ENCODE results near the gene NEO1. TPM values are rescaled to one million over a fixed set of nuclear protein-coding genes. Genes with fewer than 3 reads are reported as not detected.

Gene NEO1
- total RNA-seq, 4 donors from 2014 or later, result 60.2 to 127 (median 115) TPM

DNA sequence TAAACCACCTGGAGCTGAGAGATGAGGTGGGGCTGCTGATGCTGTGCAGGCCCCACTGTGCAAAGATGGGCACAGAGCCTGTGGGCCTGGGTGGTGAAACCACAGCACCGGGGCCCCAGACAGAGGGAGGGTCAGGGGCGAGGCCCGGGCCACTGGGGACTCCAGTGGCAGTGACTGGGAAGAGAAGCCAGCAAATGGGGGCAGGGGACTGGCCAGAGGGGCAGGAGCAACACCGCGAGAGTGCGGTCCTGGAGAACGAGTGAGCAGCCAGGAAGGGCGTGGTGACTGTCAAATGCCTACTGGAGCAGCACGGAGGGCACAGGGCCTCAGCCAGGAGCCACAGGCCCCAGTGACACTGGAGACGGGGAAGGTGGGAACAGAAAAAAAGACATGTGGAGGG is 276.7 kb downstream of the NEO1 start:
- Histone ChIP-seq H3K4me1 (no peaks in the 10 kb centered on the region), H3K4me3 (no peak overlapping the region), H3K27ac (no peak overlapping the region), H3K36me3 (no peaks in the 10 kb centered on the region), H3K9me3 (no peaks in the 10 kb centered on the region), H3K27me3 (no peaks in the 10 kb centered on the region)
- TF ChIP-seq POLR2A (IDR thresholded peaks at IDR 0.05), result no peak
- TF ChIP-seq, protein P1, sequence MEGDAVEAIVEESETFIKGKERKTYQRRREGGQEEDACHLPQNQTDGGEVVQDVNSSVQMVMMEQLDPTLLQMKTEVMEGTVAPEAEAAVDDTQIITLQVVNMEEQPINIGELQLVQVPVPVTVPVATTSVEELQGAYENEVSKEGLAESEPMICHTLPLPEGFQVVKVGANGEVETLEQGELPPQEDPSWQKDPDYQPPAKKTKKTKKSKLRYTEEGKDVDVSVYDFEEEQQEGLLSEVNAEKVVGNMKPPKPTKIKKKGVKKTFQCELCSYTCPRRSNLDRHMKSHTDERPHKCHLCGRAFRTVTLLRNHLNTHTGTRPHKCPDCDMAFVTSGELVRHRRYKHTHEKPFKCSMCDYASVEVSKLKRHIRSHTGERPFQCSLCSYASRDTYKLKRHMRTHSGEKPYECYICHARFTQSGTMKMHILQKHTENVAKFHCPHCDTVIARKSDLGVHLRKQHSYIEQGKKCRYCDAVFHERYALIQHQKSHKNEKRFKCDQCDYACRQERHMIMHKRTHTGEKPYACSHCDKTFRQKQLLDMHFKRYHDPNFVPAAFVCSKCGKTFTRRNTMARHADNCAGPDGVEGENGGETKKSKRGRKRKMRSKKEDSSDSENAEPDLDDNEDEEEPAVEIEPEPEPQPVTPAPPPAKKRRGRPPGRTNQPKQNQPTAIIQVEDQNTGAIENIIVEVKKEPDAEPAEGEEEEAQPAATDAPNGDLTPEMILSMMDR (IDR thresholded peaks at IDR 0.05), result no peak
- peak in 1 of 3 donors; percentile 16 for DNase-seq

DNA sequence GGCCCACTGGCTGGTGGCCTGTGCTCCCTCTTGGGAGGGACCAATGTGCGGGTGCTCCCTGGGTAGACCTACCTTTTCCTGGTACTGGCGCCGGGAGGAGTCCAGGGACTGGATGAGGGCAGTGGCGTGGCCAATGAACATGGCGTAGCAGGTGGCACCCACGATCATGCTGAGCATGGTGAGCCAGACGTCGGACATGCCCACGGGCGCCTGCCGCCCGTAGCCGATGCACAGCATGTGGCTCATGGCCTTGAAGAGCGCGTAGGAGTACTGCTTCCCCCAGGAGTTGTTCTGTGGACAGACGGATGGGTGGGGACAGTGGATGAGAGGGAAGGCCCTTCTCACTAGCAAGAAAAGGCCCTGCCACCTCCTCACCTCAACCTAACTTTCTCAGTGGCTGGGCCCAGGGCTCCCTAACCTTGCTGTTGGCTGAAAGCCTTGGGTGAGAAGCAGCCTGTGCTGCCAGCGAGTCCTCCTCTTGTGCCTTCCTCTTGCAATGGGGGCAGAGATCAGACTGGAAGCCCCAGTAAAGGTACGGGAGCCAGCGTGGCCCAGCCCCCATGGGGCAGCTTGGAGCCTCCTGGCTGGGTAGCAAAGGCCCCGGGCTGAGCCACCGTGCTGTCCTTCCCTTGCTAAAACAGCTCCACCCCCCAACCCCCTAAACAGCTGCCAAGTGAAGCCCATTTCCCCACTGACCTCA is 277.4 kb downstream of the NEO1 start:
- peak in 1 of 3 donors; percentile 46 for DNase-seq
- H3K4me1 ChIP-seq, result no peaks in the 10 kb centered on the region
- no peaks in the 10 kb centered on the region for H3K9me3 ChIP-seq
- H3K27ac ChIP-seq, result no peak overlapping the region
- no peak for TF ChIP-seq POLR2A (IDR thresholded peaks at IDR 0.05)
- TF ChIP-seq, protein P1 (IDR thresholded peaks at IDR 0.05), result no peak
- H3K36me3 ChIP-seq, result no peaks in the 10 kb centered on the region
- no peak overlapping the region for H3K4me3 ChIP-seq
- no peaks in the 10 kb centered on the region for H3K27me3 ChIP-seq

DNA sequence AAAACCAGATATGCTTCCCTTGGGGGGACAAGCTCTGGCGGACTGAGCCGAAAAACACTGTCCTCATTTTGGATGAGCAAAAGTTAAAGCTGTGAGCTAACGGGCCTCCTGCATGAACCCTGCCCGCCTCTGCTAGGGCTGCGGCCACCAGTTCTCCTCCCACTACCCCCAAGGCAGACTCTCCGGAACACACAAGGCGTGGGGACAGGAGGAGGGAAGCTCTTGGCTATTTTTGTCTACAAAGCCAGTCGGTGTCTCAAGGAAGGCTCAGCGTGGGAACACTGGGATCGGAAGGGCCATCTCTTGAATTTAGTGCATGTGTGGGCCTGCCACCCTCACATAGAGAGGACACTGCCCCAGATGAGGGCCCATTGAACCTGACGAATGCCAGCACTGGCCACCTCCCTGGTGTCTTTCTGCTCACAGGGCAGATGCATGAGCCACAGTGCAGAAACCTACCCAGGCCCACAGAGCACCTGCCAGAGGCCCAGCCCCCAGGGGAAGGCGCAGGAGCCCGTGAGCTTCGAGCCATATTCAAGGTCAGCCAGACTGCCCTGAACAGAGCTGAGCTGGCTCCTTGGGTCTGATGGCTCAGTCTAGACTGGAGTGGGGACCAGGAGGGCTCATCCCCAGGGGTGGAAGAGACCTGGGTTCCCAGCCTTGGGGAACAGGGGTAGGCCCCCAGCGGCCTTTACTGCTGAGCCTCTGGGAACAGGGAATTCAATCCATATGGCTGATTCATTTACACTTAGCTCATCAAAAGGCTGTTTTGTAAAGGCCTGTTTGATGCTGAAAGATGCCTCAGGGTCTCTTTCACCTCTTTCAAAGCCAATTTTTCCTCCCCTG is 278.2 kb downstream of the NEO1 start:
- no peaks in the 10 kb centered on the region for H3K4me1 ChIP-seq
- peak in 1 of 3 donors; percentile 22 for DNase-seq

DNA sequence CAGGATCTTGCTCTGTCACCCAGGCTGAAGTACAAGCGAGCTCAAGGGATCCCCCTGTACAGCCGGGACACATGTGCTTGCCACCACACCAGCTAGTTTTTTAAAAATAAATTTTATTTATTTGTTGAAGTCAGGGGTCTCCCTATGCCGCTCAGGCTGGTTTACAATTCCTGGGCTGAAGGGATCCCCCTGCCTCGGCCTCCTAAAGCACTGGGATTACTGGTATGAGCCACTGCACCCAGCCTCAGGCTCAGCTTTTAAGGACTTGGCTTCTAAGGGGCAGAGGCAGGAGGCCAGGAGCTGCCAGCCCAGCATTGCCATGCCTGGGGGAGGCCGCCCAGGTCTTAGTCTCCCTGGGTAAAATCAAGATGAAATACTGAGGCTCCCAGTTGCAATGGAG is 279.2 kb downstream of the NEO1 start:
- H3K9me3 ChIP-seq, result no peaks in the 10 kb centered on the region
- H3K36me3 ChIP-seq, result no peaks in the 10 kb centered on the region
- DNase-seq, result peak in 1 of 3 donors; percentile 14
- H3K27ac ChIP-seq, result no peak overlapping the region
- TF ChIP-seq, protein P1 (IDR thresholded peaks at IDR 0.05), result no peak
- no peak for TF ChIP-seq POLR2A (IDR thresholded peaks at IDR 0.05)
- no peaks in the 10 kb centered on the region for H3K27me3 ChIP-seq
- no peak overlapping the region for H3K4me3 ChIP-seq
- no peaks in the 10 kb centered on the region for H3K4me1 ChIP-seq

More for the DNA sequence above, 278.2 kb downstream of the NEO1 start:
- no peak overlapping the region for H3K27ac ChIP-seq
- TF ChIP-seq, protein P1 (IDR thresholded peaks at IDR 0.05), result no peak
- no peaks in the 10 kb centered on the region for H3K27me3 ChIP-seq
- no peaks in the 10 kb centered on the region for H3K9me3 ChIP-seq
- no peak overlapping the region for H3K4me3 ChIP-seq
- no peaks in the 10 kb centered on the region for H3K36me3 ChIP-seq

DNA sequence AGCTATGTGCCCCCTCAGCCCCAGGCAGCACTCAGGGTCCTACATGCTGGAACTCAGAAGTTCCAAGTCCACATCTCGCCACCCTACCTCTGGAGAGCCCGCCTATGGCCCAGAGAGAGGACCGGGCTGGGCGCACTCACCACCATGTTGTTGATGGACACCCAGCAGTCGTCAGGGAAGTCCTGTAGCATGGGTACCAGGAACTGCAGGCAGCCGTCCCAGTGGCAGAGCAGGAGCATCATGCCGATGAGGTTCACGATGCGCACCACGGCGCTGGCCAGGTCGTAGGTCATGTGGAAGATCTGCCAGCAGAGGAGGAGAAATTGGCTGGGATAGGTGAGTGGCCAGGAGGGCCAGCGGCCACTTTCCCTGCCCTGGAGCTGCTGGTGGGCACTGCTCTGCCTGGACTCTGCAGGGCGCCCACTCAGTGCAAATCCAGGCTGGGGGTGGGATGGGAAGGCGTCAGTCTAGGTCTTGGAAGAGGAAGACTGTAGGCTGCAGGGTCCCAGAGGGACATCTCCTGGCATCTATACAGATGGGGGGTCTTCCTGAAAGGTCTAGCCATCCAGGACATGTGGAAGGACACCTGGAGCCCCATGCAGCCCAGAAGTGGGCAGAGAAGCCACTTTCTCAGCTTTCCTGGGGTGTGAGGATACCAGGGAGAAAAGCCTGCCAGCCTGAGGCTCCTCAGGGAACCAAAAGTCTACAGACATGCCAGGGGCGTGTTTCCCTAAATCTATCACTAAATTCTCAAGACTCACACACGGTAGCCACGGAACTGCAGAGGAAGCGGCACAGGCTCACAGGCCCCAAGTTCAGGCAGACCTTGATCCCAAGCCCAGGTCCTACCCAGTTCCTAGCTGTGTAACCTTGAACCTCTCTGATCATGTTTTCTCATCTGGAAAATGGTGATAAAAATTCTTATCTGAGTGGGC is 280.0 kb downstream of the NEO1 start:
- Histone ChIP-seq H3K36me3 (no peaks in the 10 kb centered on the region), H3K4me1 (no peaks in the 10 kb centered on the region), H3K27me3 (no peaks in the 10 kb centered on the region), H3K27ac (no peak overlapping the region), H3K4me3 (no peak overlapping the region), H3K9me3 (no peaks in the 10 kb centered on the region)
- TF ChIP-seq, protein P1 (IDR thresholded peaks at IDR 0.05), result no peak
- TF ChIP-seq POLR2A (IDR thresholded peaks at IDR 0.05), result no peak
- DNase-seq, result peak in 1 of 3 donors; percentile 34
